Hematopoietic multipotent progenitor cell treated with erythropoietin and hydrocortisone succinate and interleukin-3 and kit ligand, for 17 days (in vitro differentiated cells): ENCODE results near the gene CDH26.

Experiments
- DNase-seq: peaks from one replicate; pipeline ENCODE4 v3.0.0-alpha.2; 2015; ENCODE audit warnings: low spot score

CDH26 gene

GRCh38 chr20:59958123-59958522 is at the start of gene CDH26:
Gene CDH26, plus strand, starts transcription at chr20:59958423. Its CDS starts 304 bp downstream, at chr20:59958727.
- DNase-seq = no peak

- DNase-seq = no peak
Observed at GRCh38 chr20:59908855-59909254, 49.4 kb upstream of the CDH26 start.

- no peak for DNase-seq
Observed at GRCh38 chr20:59911041-59911440, 47.2 kb upstream of the CDH26 start.

- DNase-seq = no peak
Observed at GRCh38 chr20:59912609-59913008, 45.6 kb upstream of the CDH26 start.

- no peak for DNase-seq
Observed at GRCh38 chr20:59920944-59921343, 37.3 kb upstream of the CDH26 start.

GRCh38 chr20:59923514-59923913 is 34.7 kb upstream of the CDH26 start:
- no peak for DNase-seq

- DNase-seq = no peak
Observed at GRCh38 chr20:59925359-59925758, 32.9 kb upstream of the CDH26 start.

GRCh38 chr20:59925899-59926298 is 32.3 kb upstream of the CDH26 start:
- DNase-seq = no peak

- DNase-seq = no peak
Observed at GRCh38 chr20:59931511-59932312, 26.5 kb upstream of the CDH26 start.

- DNase-seq = no peak
Observed at GRCh38 chr20:59932616-59933295, 25.5 kb upstream of the CDH26 start.

- DNase-seq = no peak
Observed at GRCh38 chr20:59933296-59933848, 24.9 kb upstream of the CDH26 start, which contains the start of gene SYCP2. Gene SYCP2, minus strand, starts transcription at chr20:59933637. Its CDS starts 11,224 bp downstream, at chr20:59922413.

GRCh38 chr20:59933849-59934585 is 24.2 kb upstream of the CDH26 start:
- peak; percentile 59 for DNase-seq

GRCh38 chr20:59935457-59936185 is 22.6 kb upstream of the CDH26 start:
- no peak for DNase-seq

- no peak for DNase-seq
Observed at GRCh38 chr20:59936409-59936808, 21.8 kb upstream of the CDH26 start.

GRCh38 chr20:59937150-59937549 is 21.1 kb upstream of the CDH26 start:
- DNase-seq = no peak

GRCh38 chr20:59938221-59938620 is 20.0 kb upstream of the CDH26 start:
- no peak for DNase-seq

GRCh38 chr20:59938696-59939051 is 19.5 kb upstream of the CDH26 start:
- DNase-seq = no peak

- no peak for DNase-seq
Observed at GRCh38 chr20:59939052-59939878, 19.0 kb upstream of the CDH26 start.

GRCh38 chr20:59939879-59940128 is 18.4 kb upstream of the CDH26 start:
- DNase-seq = no peak

GRCh38 chr20:59940129-59940955 is 17.9 kb upstream of the CDH26 start, which contains the start of the genes FAM217B and PPP1R3D:
Gene FAM217B, plus strand, starts transcription at chr20:59940389. Its CDS starts 3,555 bp downstream, at chr20:59943944.
Gene PPP1R3D, minus strand, starts transcription at chr20:59940305. Its CDS starts 374 bp downstream, at chr20:59939931.
- DNase-seq = peak; percentile 68
